HCT116 (cell line): ENCODE data around the gene R3HDM1. TPM values are rescaled to one million over a fixed set of nuclear protein-coding genes. Genes with fewer than 3 reads are reported as not detected.

ENCODE experiments used
- ATAC-seq: fragments of 200-7000 bp; cut with Tn5 transposase; 2 replicates; pipeline ENCODE4 v1.9.1; 2020; ENCODE audit warnings: mild to moderate bottlenecking, moderate library complexity
- BruUV-seq: library from RNA; stranded (reverse); fragments of 400-500 nt; replicated peaks from 2 replicates; lab custom pipeline; 2021; lab: Mats Ljungman, UMichigan
- CTCF ChIA-PET: fragments of 300-600 bp; sonication (Branson Sonifier 250); formaldehyde crosslinking; loops from one replicate; lab custom pipeline; 2021; ENCODE audit warnings: antibody characterized with exemption; lab: Charles Lee
- POLR2A ChIA-PET: fragments of 300-600, 350-600 bp; sonication (Branson Sonifier 250); formaldehyde crosslinking; loops from one replicate; lab custom pipeline; 2021; ENCODE audit warnings: antibody characterized with exemption; lab: Charles Lee
- RAD21 ChIA-PET, 2 experiments: fragments of 300-600 bp; sonication (Branson Sonifier 250); formaldehyde crosslinking; loops; one replicate each; lab custom pipeline; 2023; ENCODE audit warnings: low total read pairs in 2 of 2; ENCODE audit not compliant: uncharacterized antibody in 2 of 2, unreplicated experiment in 2 of 2, low non-redundant PET in 1 of 2; lab: Charles Lee
- DNase-seq: peaks from one replicate; pipeline ENCODE4 v3.0.0-alpha.2; 2010; ENCODE audit warnings: low read depth, low spot score
- H2AFZ ChIP-seq: fragments of 200-600 bp; shearing (Covaris generic), sonication (generic); 2 replicates; pipeline ENCODE4 v1.6.1; 2017; ENCODE audit warnings: low read depth, mixed run types, mixed read lengths, antibody characterized with exemption, low read length; ENCODE audit not compliant: poor library complexity, severe bottlenecking
- H3K27ac ChIP-seq: 2 replicates; pipeline ENCODE4 v1.5.1; 2012; ENCODE audit warnings: low read depth, low read length
- H3K27me3 ChIP-seq: fragments of 200-600 bp; sonication (generic); 2 replicates; pipeline ENCODE4 v1.6.1; 2016; ENCODE audit warnings: mixed run types, low read length, mixed read lengths; ENCODE audit not compliant: insufficient read depth
- H3K36me3 ChIP-seq, 2 experiments: fragments of 200-500 bp in 1 of 2; fragments of 200-600 bp in 1 of 2; sonication (Bioruptor generic) in 1 of 2; sonication (generic) in 1 of 2; 2 replicates each; pipeline versions ENCODE4 v1.5.1 to v1.6.1; 2014 to 2016; ENCODE audit warnings: low read length in 2 of 2, inconsistent platforms in 1 of 2, mixed read lengths in 1 of 2, mixed run types in 1 of 2; ENCODE audit not compliant: insufficient read depth in 2 of 2, control insufficient read depth in 1 of 2
- H3K4me1 ChIP-seq, 2 experiments: fragments of 200-600 bp in 1 of 2; sonication (generic) in 1 of 2; 2 replicates each; pipeline versions ENCODE4 v1.5.1 to v1.6.1; 2012 to 2017; ENCODE audit warnings: low read length in 2 of 2, inconsistent platforms in 1 of 2, mild to moderate bottlenecking in 1 of 2, mixed read lengths in 1 of 2, mixed run types in 1 of 2, moderate library complexity in 1 of 2; ENCODE audit not compliant: insufficient read depth in 2 of 2, control insufficient read depth in 1 of 2
- H3K4me2 ChIP-seq: fragments of 200-600 bp; sonication (generic); 2 replicates; pipeline ENCODE4 v1.6.1; 2017; ENCODE audit warnings: mixed run types, low read length, mixed read lengths
- H3K4me3 ChIP-seq, 2 experiments: fragments of 200-600 bp in 1 of 2; sonication (generic) in 1 of 2; replicated peaks in 1 of 2; 2 replicates each; pipeline ENCODE4 v1.5.1; 2011 to 2016; ENCODE audit warnings: low read length in 2 of 2, control low read depth in 1 of 2, low read depth in 1 of 2, mild to moderate bottlenecking in 1 of 2, mixed read lengths in 1 of 2, mixed run types in 1 of 2
- H3K79me2 ChIP-seq: fragments of 200-600 bp; sonication (generic); 2 replicates; pipeline ENCODE4 v1.6.1; 2017; ENCODE audit warnings: mild to moderate bottlenecking, mixed run types, low read length, moderate library complexity, mixed read lengths; ENCODE audit not compliant: insufficient read depth
- H3K9ac ChIP-seq: fragments of 200-600 bp; sonication (generic); 2 replicates; pipeline ENCODE4 v1.6.1; 2016; ENCODE audit warnings: low read length, mixed read lengths
- H3K9me2 ChIP-seq: fragments of 200-600 bp; sonication (generic), shearing (Covaris generic); 2 replicates; pipeline ENCODE4 v1.6.1; 2017; ENCODE audit warnings: mixed run types, mild to moderate bottlenecking, moderate library complexity; ENCODE audit not compliant: insufficient read depth
- H3K9me3 ChIP-seq, 2 experiments: fragments of 200-500 bp in 1 of 2; fragments of 200-600 bp in 1 of 2; sonication (Bioruptor generic) in 1 of 2; sonication (generic) in 1 of 2; 2 replicates each; pipeline ENCODE4 v1.6.1; 2014 to 2017; ENCODE audit warnings: low read length in 2 of 2, mixed read lengths in 2 of 2, inconsistent platforms in 1 of 2, low read depth in 1 of 2, mild to moderate bottlenecking in 1 of 2, mixed run types in 1 of 2, moderate library complexity in 1 of 2; ENCODE audit not compliant: control insufficient read depth in 1 of 2, insufficient read depth in 1 of 2
- H4K20me1 ChIP-seq: fragments of 200-600 bp; sonication (generic), shearing (Covaris generic); 2 replicates; pipeline ENCODE4 v1.6.1; 2017; ENCODE audit warnings: mixed run types, mild to moderate bottlenecking, moderate library complexity; ENCODE audit not compliant: insufficient read depth
- CBX3 ChIP-seq: IDR thresholded peaks from 2 replicates; pipeline ENCODE4 v1.6.1; 2012; ENCODE audit warnings: low read depth
- CEBPB ChIP-seq: IDR thresholded peaks from 2 replicates; pipeline ENCODE4 v1.6.1; 2012; ENCODE audit warnings: low read depth
- ELF1 ChIP-seq: IDR thresholded peaks from 2 replicates; pipeline ENCODE4 v1.6.1; 2012; ENCODE audit warnings: low read depth, borderline replicate concordance
- EZH2 ChIP-seq: fragments of 200-600 bp; sonication (generic); IDR thresholded peaks from 2 replicates; pipeline ENCODE4 v1.6.1; 2017; ENCODE audit warnings: antibody characterized with exemption, mixed run types
- EZH2phosphoT487 ChIP-seq: fragments of 200-600 bp; IDR thresholded peaks from 2 replicates; pipeline ENCODE4 v1.6.1; 2018; ENCODE audit warnings: antibody characterized with exemption, borderline replicate concordance
- FOSL1 ChIP-seq: IDR thresholded peaks from 2 replicates; pipeline ENCODE4 v1.6.1; 2012; ENCODE audit warnings: low read depth
- JUND ChIP-seq: IDR thresholded peaks from 2 replicates; pipeline ENCODE4 v1.6.1; 2012
- POLR2AphosphoS5 ChIP-seq: IDR thresholded peaks from 2 replicates; pipeline ENCODE4 v1.6.1; 2011; ENCODE audit warnings: mild to moderate bottlenecking, low read depth, low read length, moderate library complexity
- RAD21 ChIP-seq: IDR thresholded peaks from 2 replicates; pipeline ENCODE4 v1.6.1; 2012; ENCODE audit warnings: low read depth, mild to moderate bottlenecking
- SIN3A ChIP-seq: IDR thresholded peaks from 2 replicates; pipeline ENCODE4 v1.6.1; 2012; ENCODE audit warnings: low read depth
- SP1 ChIP-seq: IDR thresholded peaks from 2 replicates; pipeline ENCODE4 v1.6.1; 2012; ENCODE audit warnings: low read depth
- SRF ChIP-seq: IDR thresholded peaks from 2 replicates; pipeline ENCODE4 v1.6.1; 2012; ENCODE audit warnings: low read depth
- TCF7L2 ChIP-seq: IDR thresholded peaks from 2 replicates; pipeline ENCODE4 v1.7.0; 2011; ENCODE audit warnings: borderline replicate concordance, inconsistent platforms; ENCODE audit not compliant: insufficient read depth, insufficient read length; ENCODE audit errors: extremely low read depth
- YY1 ChIP-seq: IDR thresholded peaks from 2 replicates; pipeline ENCODE4 v1.6.1; 2011; ENCODE audit warnings: low read length, low read depth, moderate library complexity, mild to moderate bottlenecking; ENCODE audit not compliant: insufficient replicate concordance; ENCODE audit errors: extremely low read depth
- ZFX ChIP-seq: fragments of 450-650 bp; IDR thresholded peaks from 2 replicates; pipeline ENCODE4 v1.6.1; 2017
- ZNF274 ChIP-seq: fragments of 200-500 bp; sonication (Bioruptor generic); IDR thresholded peaks from 2 replicates; pipeline ENCODE4 v1.6.1; 2014; ENCODE audit warnings: mild to moderate bottlenecking, low read depth, low read length, inconsistent platforms
- intact Hi-C: fragments of 100-400 bp; cut with micrococcal nuclease; formaldehyde crosslinking; loops from 2 replicates; pipeline ENCODE4 v1.10.0; 2022
- total RNA-seq: library from RNA; stranded (reverse); gene quantifications from one replicate; pipeline ENCODE4 v1.2.1, GENCODE V29; 2021; ENCODE audit not compliant: unreplicated experiment
- TF ChIP-seq, protein P1 (sequence below): IDR thresholded peaks from 2 replicates; pipeline ENCODE4 v1.6.1; 2012
- TF ChIP-seq, protein P2 (sequence below), 3 experiments: fragments of 200-600 bp in 1 of 3; sonication (generic) in 1 of 3; IDR thresholded peaks in 2 of 3; conservative IDR thresholded peaks in 1 of 3; 2 replicates each; pipeline ENCODE4 v1.5.1; 2012 to 2017; ENCODE audit warnings: low read depth in 2 of 3, low read length in 2 of 3, antibody characterized with exemption in 1 of 3, borderline replicate concordance in 1 of 3, control low read depth in 1 of 3, mild to moderate bottlenecking in 1 of 3, mixed read lengths in 1 of 3, mixed run types in 1 of 3, moderate library complexity in 1 of 3; ENCODE audit not compliant: insufficient read depth in 1 of 3
- TF ChIP-seq, protein P3 (sequence below): IDR thresholded peaks from 2 replicates; pipeline ENCODE4 v1.6.1; 2012; ENCODE audit warnings: low read depth

R3HDM1 gene
- total RNA-seq, 1 experiment from 2014 or later, result 43.1 TPM

GRCh38 chr2:135547311-135547710, 16.0 kb downstream of the R3HDM1 start:
- ChIA-PET POLR2A (no interaction called here), CTCF (no interaction called here), RAD21 (no interaction called here)
- Histone ChIP-seq H3K36me3 (no peaks in the 10 kb centered on the region), H3K27me3 (no peaks in the 10 kb centered on the region), H3K79me2 (peaks cover 89% of the 10 kb centered on the region), H2AFZ (no peak overlapping the region), H3K4me2 (no peak overlapping the region), H3K9ac (no peak overlapping the region), H4K20me1 (peaks cover under 1% of the 10 kb centered on the region; the same call in 1 of the 2 replicates), H3K4me1 (no peaks in the 10 kb centered on the region), H3K4me3 (no peak overlapping the region), H3K9me3 (no peaks in the 10 kb centered on the region), H3K27ac (no peak overlapping the region), H3K9me2 (no peaks in the 10 kb centered on the region)
- no peak for TF ChIP-seq SRF
- TF ChIP-seq ZNF274, result no peak
- TF ChIP-seq, protein P1, sequence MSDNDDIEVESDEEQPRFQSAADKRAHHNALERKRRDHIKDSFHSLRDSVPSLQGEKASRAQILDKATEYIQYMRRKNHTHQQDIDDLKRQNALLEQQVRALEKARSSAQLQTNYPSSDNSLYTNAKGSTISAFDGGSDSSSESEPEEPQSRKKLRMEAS, result no peak
- no peak for TF ChIP-seq CEBPB
- no peak for TF ChIP-seq TCF7L2
- TF ChIP-seq, protein P2, sequence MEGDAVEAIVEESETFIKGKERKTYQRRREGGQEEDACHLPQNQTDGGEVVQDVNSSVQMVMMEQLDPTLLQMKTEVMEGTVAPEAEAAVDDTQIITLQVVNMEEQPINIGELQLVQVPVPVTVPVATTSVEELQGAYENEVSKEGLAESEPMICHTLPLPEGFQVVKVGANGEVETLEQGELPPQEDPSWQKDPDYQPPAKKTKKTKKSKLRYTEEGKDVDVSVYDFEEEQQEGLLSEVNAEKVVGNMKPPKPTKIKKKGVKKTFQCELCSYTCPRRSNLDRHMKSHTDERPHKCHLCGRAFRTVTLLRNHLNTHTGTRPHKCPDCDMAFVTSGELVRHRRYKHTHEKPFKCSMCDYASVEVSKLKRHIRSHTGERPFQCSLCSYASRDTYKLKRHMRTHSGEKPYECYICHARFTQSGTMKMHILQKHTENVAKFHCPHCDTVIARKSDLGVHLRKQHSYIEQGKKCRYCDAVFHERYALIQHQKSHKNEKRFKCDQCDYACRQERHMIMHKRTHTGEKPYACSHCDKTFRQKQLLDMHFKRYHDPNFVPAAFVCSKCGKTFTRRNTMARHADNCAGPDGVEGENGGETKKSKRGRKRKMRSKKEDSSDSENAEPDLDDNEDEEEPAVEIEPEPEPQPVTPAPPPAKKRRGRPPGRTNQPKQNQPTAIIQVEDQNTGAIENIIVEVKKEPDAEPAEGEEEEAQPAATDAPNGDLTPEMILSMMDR (IDR thresholded peaks at IDR 0.05 in 2 of 3, conservative IDR thresholded peaks at IDR 0.05 in 1 of 3; ENCODE audit: borderline replicate concordance in 1 of 3, insufficient read depth in 1 of 3, low read depth in 2 of 3, low read length in 2 of 3), result no peak
- no peak for TF ChIP-seq EZH2
- TF ChIP-seq, protein P3, sequence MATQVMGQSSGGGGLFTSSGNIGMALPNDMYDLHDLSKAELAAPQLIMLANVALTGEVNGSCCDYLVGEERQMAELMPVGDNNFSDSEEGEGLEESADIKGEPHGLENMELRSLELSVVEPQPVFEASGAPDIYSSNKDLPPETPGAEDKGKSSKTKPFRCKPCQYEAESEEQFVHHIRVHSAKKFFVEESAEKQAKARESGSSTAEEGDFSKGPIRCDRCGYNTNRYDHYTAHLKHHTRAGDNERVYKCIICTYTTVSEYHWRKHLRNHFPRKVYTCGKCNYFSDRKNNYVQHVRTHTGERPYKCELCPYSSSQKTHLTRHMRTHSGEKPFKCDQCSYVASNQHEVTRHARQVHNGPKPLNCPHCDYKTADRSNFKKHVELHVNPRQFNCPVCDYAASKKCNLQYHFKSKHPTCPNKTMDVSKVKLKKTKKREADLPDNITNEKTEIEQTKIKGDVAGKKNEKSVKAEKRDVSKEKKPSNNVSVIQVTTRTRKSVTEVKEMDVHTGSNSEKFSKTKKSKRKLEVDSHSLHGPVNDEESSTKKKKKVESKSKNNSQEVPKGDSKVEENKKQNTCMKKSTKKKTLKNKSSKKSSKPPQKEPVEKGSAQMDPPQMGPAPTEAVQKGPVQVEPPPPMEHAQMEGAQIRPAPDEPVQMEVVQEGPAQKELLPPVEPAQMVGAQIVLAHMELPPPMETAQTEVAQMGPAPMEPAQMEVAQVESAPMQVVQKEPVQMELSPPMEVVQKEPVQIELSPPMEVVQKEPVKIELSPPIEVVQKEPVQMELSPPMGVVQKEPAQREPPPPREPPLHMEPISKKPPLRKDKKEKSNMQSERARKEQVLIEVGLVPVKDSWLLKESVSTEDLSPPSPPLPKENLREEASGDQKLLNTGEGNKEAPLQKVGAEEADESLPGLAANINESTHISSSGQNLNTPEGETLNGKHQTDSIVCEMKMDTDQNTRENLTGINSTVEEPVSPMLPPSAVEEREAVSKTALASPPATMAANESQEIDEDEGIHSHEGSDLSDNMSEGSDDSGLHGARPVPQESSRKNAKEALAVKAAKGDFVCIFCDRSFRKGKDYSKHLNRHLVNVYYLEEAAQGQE, result no peak
- no peak for TF ChIP-seq CBX3
- TF ChIP-seq ZFX, result no peak
- no peak for TF ChIP-seq SIN3A
- TF ChIP-seq EZH2phosphoT487, result no peak
- no peak for TF ChIP-seq ELF1
- no peak for TF ChIP-seq RAD21
- TF ChIP-seq FOSL1, result no peak
- TF ChIP-seq JUND, result no peak
- TF ChIP-seq SP1, result no peak
- no peak for TF ChIP-seq POLR2AphosphoS5
- no peak for TF ChIP-seq YY1
- ATAC-seq (no peak), DNase-seq (no peak)
- intact Hi-C loops, result no loop called here
- BruUV-seq, result no TSS peak
